GM12865 (cell line): ENCODE data around the gene RABAC1.

Source experiments
- DNase-seq: peaks from one replicate; pipeline ENCODE4 v3.0.0; 2010; ENCODE audit warnings: low read depth
- H3K4me3 ChIP-seq: 2 replicates; pipeline ENCODE4 v1.5.1; 2011; ENCODE audit warnings: mild to moderate bottlenecking, low read depth, low read length, control low read depth
- CTCF ChIP-seq: IDR thresholded peaks from 2 replicates; pipeline ENCODE4 v1.5.1; 2011; ENCODE audit warnings: low read length, control low read depth, low read depth, inconsistent platforms; ENCODE audit not compliant: insufficient read depth; ENCODE audit errors: missing control alignments

RABAC1 gene

GRCh38 chr19:41951686-41952172 is 7.4 kb downstream of the RABAC1 start:
- peak; percentile 99 for TF ChIP-seq CTCF
- DNase-seq = peak; percentile 87

GRCh38 chr19:41947091-41947490 is 12.0 kb downstream of the RABAC1 start:
- no peak for TF ChIP-seq CTCF
- no peak overlapping the region for H3K4me3 ChIP-seq

More at GRCh38 chr19:41951686-41952172, 7.4 kb downstream of the RABAC1 start:
- H3K4me3 ChIP-seq = no peak overlapping the region

GRCh38 chr19:41945135-41945766 is 13.9 kb downstream of the RABAC1 start:
- peak overlapping the region; percentile 26 for H3K4me3 ChIP-seq
- TF ChIP-seq CTCF = no peak
- peak; percentile 98 for DNase-seq

More at GRCh38 chr19:41947091-41947490, 12.0 kb downstream of the RABAC1 start:
- no peak for DNase-seq

GRCh38 chr19:41944336-41944735 is 14.8 kb downstream of the RABAC1 start:
- no peak for TF ChIP-seq CTCF
- DNase-seq = peak; percentile 58
- no peak overlapping the region for H3K4me3 ChIP-seq

- DNase-seq = no peak
- peak overlapping the region; percentile 88 for H3K4me3 ChIP-seq
- no peak for TF ChIP-seq CTCF
These were observed 17.5 kb downstream of the RABAC1 start for GRCh38 chr19:41941410-41942202.

- no peak for DNase-seq
- H3K4me3 ChIP-seq = peak overlapping the region; percentile 88
- no peak for TF ChIP-seq CTCF
These were observed 18.3 kb downstream of the RABAC1 start for GRCh38 chr19:41940731-41941409.
